H9 (cell line): Measurements from ENCODE around the gene PDZRN4. TPM values are rescaled to one million over a fixed set of nuclear protein-coding genes. Genes with fewer than 3 reads are reported as not detected.

ENCODE experiments used
- DNase-seq: peaks from one replicate; pipeline ENCODE4 v3.0.0-alpha.2; 2017
- H2AFZ ChIP-seq: one replicate; pipeline ENCODE4 v1.6.1; 2013; ENCODE audit warnings: mild to moderate bottlenecking, low read length, control low read depth, moderate library complexity
- H2AK5ac ChIP-seq: 2 replicates; pipeline ENCODE4 v1.6.1; 2013; ENCODE audit warnings: low read length, control low read depth, mixed read lengths; ENCODE audit not compliant: insufficient read length
- H2BK120ac ChIP-seq: one replicate; pipeline ENCODE4 v1.6.1; 2013; ENCODE audit warnings: low read depth, mild to moderate bottlenecking, low read length, control low read depth, inconsistent platforms; ENCODE audit not compliant: poor library complexity, severe bottlenecking
- H2BK12ac ChIP-seq: 2 replicates; pipeline ENCODE4 v1.6.1; 2013; ENCODE audit warnings: low read length, control low read depth, mixed read lengths, low read depth; ENCODE audit not compliant: insufficient read length
- H2BK15ac ChIP-seq: 2 replicates; pipeline ENCODE4 v1.6.1; 2013; ENCODE audit warnings: low read depth, low read length, control low read depth
- H2BK20ac ChIP-seq: one replicate; pipeline ENCODE4 v1.6.1; 2013; ENCODE audit warnings: low read depth, mild to moderate bottlenecking, low read length, control low read depth, inconsistent platforms; ENCODE audit not compliant: poor library complexity, severe bottlenecking
- H2BK5ac ChIP-seq: 2 replicates; pipeline ENCODE4 v1.6.1; 2013; ENCODE audit warnings: low read length, control low read depth, mixed read lengths; ENCODE audit not compliant: insufficient read length
- H3K14ac ChIP-seq: 2 replicates; pipeline ENCODE4 v1.6.1; 2013; ENCODE audit warnings: low read length, control low read depth; ENCODE audit not compliant: insufficient read depth
- H3K18ac ChIP-seq: 2 replicates; pipeline ENCODE4 v1.6.1; 2013; ENCODE audit warnings: low read depth, mild to moderate bottlenecking, mixed read lengths, low read length, control low read depth; ENCODE audit not compliant: insufficient read length
- H3K23ac ChIP-seq: 2 replicates; pipeline ENCODE4 v1.6.1; 2013; ENCODE audit warnings: low read length, control low read depth, mixed read lengths, low read depth; ENCODE audit not compliant: insufficient read length
- H3K23me2 ChIP-seq: 2 replicates; pipeline ENCODE4 v1.6.1; 2013; ENCODE audit warnings: low read depth, mild to moderate bottlenecking, mixed read lengths, low read length, control low read depth; ENCODE audit not compliant: insufficient read length, poor library complexity, severe bottlenecking
- H3K27ac ChIP-seq: 2 replicates; pipeline ENCODE4 v1.5.1; 2013; ENCODE audit warnings: low read length, control low read depth, mixed read lengths, low read depth; ENCODE audit not compliant: insufficient read length
- H3K27me3 ChIP-seq: 2 replicates; pipeline ENCODE4 v1.6.1; 2013; ENCODE audit warnings: low read length, control low read depth, inconsistent platforms; ENCODE audit not compliant: insufficient read depth
- H3K4ac ChIP-seq: 2 replicates; pipeline ENCODE4 v1.6.1; 2013; ENCODE audit warnings: low read depth, mild to moderate bottlenecking, control low read depth, inconsistent platforms, low read length, moderate library complexity
- H3K4me1 ChIP-seq: 2 replicates; pipeline ENCODE4 v1.6.1; 2013; ENCODE audit warnings: low read length, control low read depth, inconsistent platforms; ENCODE audit not compliant: insufficient read depth
- H3K4me2 ChIP-seq: 2 replicates; pipeline ENCODE4 v1.6.1; 2013; ENCODE audit warnings: low read length, control low read depth, mixed read lengths; ENCODE audit not compliant: insufficient read length, insufficient read depth
- H3K56ac ChIP-seq: 2 replicates; pipeline ENCODE4 v1.6.1; 2013; ENCODE audit warnings: low read depth, mild to moderate bottlenecking, mixed read lengths, low read length, control low read depth; ENCODE audit not compliant: insufficient read length
- H3K79me1 ChIP-seq: 2 replicates; pipeline ENCODE4 v1.6.1; 2013; ENCODE audit warnings: low read depth, mild to moderate bottlenecking, moderate library complexity, low read length, control low read depth, inconsistent platforms; ENCODE audit not compliant: insufficient read depth, poor library complexity, severe bottlenecking
- H3K79me2 ChIP-seq: 2 replicates; pipeline ENCODE4 v1.6.1; 2013; ENCODE audit warnings: low read length, control low read depth, inconsistent platforms; ENCODE audit not compliant: insufficient read depth
- H3K9ac ChIP-seq: 2 replicates; pipeline ENCODE4 v1.6.1; 2013; ENCODE audit warnings: low read length, control low read depth, mixed read lengths; ENCODE audit not compliant: insufficient read length; ENCODE audit errors: extremely low read depth
- H3K9me3 ChIP-seq: one replicate; pipeline ENCODE4 v1.6.1; 2013; ENCODE audit warnings: low read depth, low read length, inconsistent platforms; ENCODE audit not compliant: control insufficient read depth
- H3T11ph ChIP-seq: one replicate; pipeline ENCODE4 v1.6.1; 2013; ENCODE audit warnings: mild to moderate bottlenecking, low read length, control low read depth, inconsistent platforms
- H4K20me1 ChIP-seq: one replicate; pipeline ENCODE4 v1.6.1; 2013; ENCODE audit not compliant: control insufficient read depth, insufficient read length, insufficient read depth
- H4K5ac ChIP-seq: 2 replicates; pipeline ENCODE4 v1.6.1; 2013; ENCODE audit warnings: low read depth, mild to moderate bottlenecking, mixed read lengths, low read length, control low read depth; ENCODE audit not compliant: insufficient read length
- H4K8ac ChIP-seq: replicated peaks from 2 replicates; pipeline ENCODE4 v1.6.1; 2013; ENCODE audit warnings: low read length, control low read depth, mixed read lengths, low read depth; ENCODE audit not compliant: insufficient read length
- H4K91ac ChIP-seq: 2 replicates; pipeline ENCODE4 v1.6.1; 2013; ENCODE audit warnings: low read depth, mild to moderate bottlenecking, moderate library complexity, mixed read lengths, low read length, control low read depth; ENCODE audit not compliant: insufficient read length
- H3K27ac Mint-ChIP-seq, 3 experiments: 2 replicates in 2 of 3; 3 replicates in 1 of 3; pipeline ENCODE4 v1.8.0; 2020 to 2021; ENCODE audit warnings: mixed read lengths in 3 of 3, mild to moderate bottlenecking in 1 of 3, moderate library complexity in 1 of 3
- H3K27me3 Mint-ChIP-seq: 2 replicates; pipeline ENCODE4 v1.8.0; 2021; ENCODE audit warnings: low read depth, mild to moderate bottlenecking, moderate library complexity, mixed read lengths
- H3K36me3 Mint-ChIP-seq, 3 experiments: 2 replicates in 2 of 3; 3 replicates in 1 of 3; pipeline ENCODE4 v1.8.0; 2020 to 2021; ENCODE audit warnings: low read depth in 3 of 3, mixed read lengths in 3 of 3; ENCODE audit not compliant: insufficient read depth in 1 of 3
- H3K4me1 Mint-ChIP-seq, 2 experiments: 2 replicates each; pipeline ENCODE4 v1.8.0; 2020; ENCODE audit warnings: mixed read lengths in 2 of 2
- H3K4me3 Mint-ChIP-seq, 2 experiments: 2 replicates in 1 of 2; 3 replicates in 1 of 2; pipeline ENCODE4 v1.8.0; 2020 to 2021; ENCODE audit warnings: mild to moderate bottlenecking in 2 of 2, mixed read lengths in 2 of 2, moderate library complexity in 1 of 2
- H3K9me3 Mint-ChIP-seq, 2 experiments: 2 replicates in 1 of 2; 3 replicates in 1 of 2; pipeline ENCODE4 v1.8.0; 2020; ENCODE audit warnings: mild to moderate bottlenecking in 2 of 2, mixed read lengths in 2 of 2, moderate library complexity in 1 of 2
- CTCF ChIP-seq: fragments of 200-600 bp; sonication (generic); conservative IDR thresholded peaks from 3 replicates; pipeline ENCODE4 v1.8.0; 2021; ENCODE audit warnings: antibody characterized with exemption, mild to moderate bottlenecking
- WGBS: extraction: QIAGEN DNeasy Blood & Tissue Kit; methylation state at CpG from one replicate; pipeline ENCODE4 v1.1.7; 2013; ENCODE audit warnings: missing lambda C conversion rate, low lambda C conversion rate, mixed read lengths; ENCODE audit not compliant: insufficient read length; ENCODE audit errors: extremely low coverage; 5-methylcytosine and 5-hydroxymethylcytosine counted together
- total RNA-seq: library from RNA; stranded (reverse); gene quantifications from 2 replicates; pipeline ENCODE4 v1.2.1, GENCODE V29; 2021

Gene PDZRN4
- total RNA-seq, 1 experiment from 2014 or later, result not detected

GRCh38 chr12:41504976-41505375 is 316.9 kb downstream of the PDZRN4 start:
- Histone ChIP-seq H3K18ac (no peak overlapping the region), H3K23me2 (no peaks in the 10 kb centered on the region), H2BK5ac (no peak overlapping the region), H2BK12ac (no peak overlapping the region), H4K5ac (no peak overlapping the region), H2AFZ (no peak overlapping the region), H3K4ac (no peak overlapping the region), H2BK20ac (no peak overlapping the region), H2BK120ac (no peak overlapping the region), H3K27me3 (no peaks in the 10 kb centered on the region), H4K20me1 (no peaks in the 10 kb centered on the region), H2AK5ac (no peak overlapping the region), H2BK15ac (no peak overlapping the region), H3K56ac (no peak overlapping the region), H4K8ac (no peak overlapping the region), H3K4me1 (no peaks in the 10 kb centered on the region), H3K14ac (no peak overlapping the region), H4K91ac (no peak overlapping the region), H3K4me2 (no peak overlapping the region), H3K79me1 (no peaks in the 10 kb centered on the region), H3K9ac (no peak overlapping the region), H3K27ac (no peak overlapping the region), H3K23ac (no peak overlapping the region), H3K79me2 (no peaks in the 10 kb centered on the region), H3K9me3 (no peaks in the 10 kb centered on the region), H3T11ph (no peak overlapping the region)
- Mint-ChIP-seq H3K4me3 (no peak overlapping the region), H3K36me3 (no peaks in the 10 kb centered on the region), H3K27me3 (no peaks in the 10 kb centered on the region; the same call in 1 of the 2 replicates), H3K4me1 (peaks cover 0 to 3% of the 10 kb centered on the region in 2 experiments; a peak in 1 of 4 replicates), H3K27ac (no peak overlapping the region), H3K9me3 (no peaks in the 10 kb centered on the region)
- DNase-seq, result no peak
- WGBS, result no CpG with 5 or more reads among the region's 6 CpGs
- TF ChIP-seq CTCF, result no peak
